OCI-LY3 (cell line): ENCODE data around the gene GIT2.

Experiments
- H2AFZ ChIP-seq: fragments of 200-600, 300-600 bp; shearing (Covaris generic); 2 replicates; pipeline ENCODE4 v1.6.0; 2014; ENCODE audit warnings: antibody characterized with exemption, low read depth, low read length
- H3K27ac ChIP-seq: fragments of 200-600, 300-600 bp; sonication (generic); 2 replicates; pipeline ENCODE4 v1.5.1; 2014; ENCODE audit warnings: mild to moderate bottlenecking, low read length, moderate library complexity, mixed read lengths
- H3K27me3 ChIP-seq: fragments of 200-600, 300-600 bp; sonication (generic); 2 replicates; pipeline ENCODE4 v1.6.1; 2014; ENCODE audit warnings: low read depth, low read length, mixed read lengths
- H3K36me3 ChIP-seq: fragments of 200-600, 300-600 bp; sonication (generic); replicated peaks from 2 replicates; pipeline ENCODE3; 2014; ENCODE audit warnings: low read depth, low read length, mixed read lengths
- H3K4me1 ChIP-seq: fragments of 300-600, 200-600 bp; sonication (generic); 2 replicates; pipeline ENCODE4 v1.6.1; 2014; ENCODE audit warnings: low read length, mixed read lengths
- H3K4me2 ChIP-seq: fragments of 200-600, 300-600 bp; sonication (generic); 2 replicates; pipeline ENCODE4 v1.6.1; 2014; ENCODE audit warnings: low read length, mixed read lengths
- H3K4me3 ChIP-seq: fragments of 300-600, 200-600 bp; sonication (generic); 2 replicates; pipeline ENCODE4 v1.5.1; 2014; ENCODE audit warnings: antibody characterized with exemption, mild to moderate bottlenecking, low read length, moderate library complexity
- H3K79me2 ChIP-seq: fragments of 300-600, 200-600 bp; shearing (Covaris generic); 2 replicates; pipeline ENCODE4 v1.6.1; 2014; ENCODE audit warnings: mild to moderate bottlenecking, low read length, mixed read lengths
- H3K9ac ChIP-seq: fragments of 300-600, 200-600 bp; shearing (Covaris generic); 2 replicates; pipeline ENCODE4 v1.6.0; 2014; ENCODE audit warnings: mild to moderate bottlenecking, low read length, moderate library complexity
- H3K9me3 ChIP-seq: fragments of 200-600, 300-600 bp; shearing (Covaris generic); 2 replicates; pipeline ENCODE4 v1.6.1; 2014; ENCODE audit warnings: low read length, mixed read lengths; ENCODE audit not compliant: insufficient read depth
- H4K20me1 ChIP-seq: fragments of 200-600, 300-600 bp; sonication (generic); 2 replicates; pipeline ENCODE4 v1.6.1; 2016; ENCODE audit warnings: low read length, mixed read lengths; ENCODE audit not compliant: insufficient read depth
- EZH2phosphoT487 ChIP-seq: fragments of 200-600 bp; shearing (Covaris generic); IDR thresholded peaks from 2 replicates; pipeline ENCODE4 v1.6.1; 2018; ENCODE audit warnings: antibody characterized with exemption, mixed run types, low read depth
- TF ChIP-seq, protein P1 (sequence below): fragments of 200-600, 300-600 bp; sonication (generic); IDR thresholded peaks from 2 replicates; pipeline ENCODE4 v1.5.1; 2014; ENCODE audit warnings: antibody characterized with exemption, low read length, low read depth

The GIT2 gene

DNA sequence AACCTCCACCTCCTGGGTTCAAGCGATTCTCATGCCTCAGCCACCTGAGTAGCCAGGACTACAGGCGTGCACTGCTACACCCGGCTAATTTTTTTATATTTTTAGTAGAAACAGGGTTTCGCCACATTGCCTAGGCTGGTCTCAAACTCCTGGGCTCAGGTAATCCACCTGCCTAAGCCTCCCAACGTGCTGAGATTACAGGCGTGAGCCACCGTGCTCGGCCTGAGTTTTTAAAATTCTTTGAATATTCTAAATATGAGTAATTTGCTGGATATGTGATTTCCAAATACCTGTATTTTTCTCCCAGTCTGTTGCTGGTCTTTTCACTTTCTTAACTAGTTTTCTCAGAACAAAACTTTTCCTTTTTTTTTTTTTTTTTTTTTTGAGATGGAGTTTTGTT lies 27.4 kb downstream of the GIT2 start:
- Histone ChIP-seq H3K9ac (no peak overlapping the region; the same call in 1 of the 2 replicates), H4K20me1 (no peaks in the 10 kb centered on the region), H2AFZ (no peak overlapping the region), H3K4me3 (no peak overlapping the region), H3K4me2 (peak overlapping the region; percentile 16; the same call in 1 of the 2 replicates), H3K27ac (peak overlapping the region; percentile 95), H3K79me2 (peaks cover 9% of the 10 kb centered on the region), H3K36me3 (peaks cover 45% of the 10 kb centered on the region), H3K27me3 (no peaks in the 10 kb centered on the region), H3K4me1 (peaks cover 58% of the 10 kb centered on the region), H3K9me3 (no peaks in the 10 kb centered on the region)
- TF ChIP-seq, protein P1, sequence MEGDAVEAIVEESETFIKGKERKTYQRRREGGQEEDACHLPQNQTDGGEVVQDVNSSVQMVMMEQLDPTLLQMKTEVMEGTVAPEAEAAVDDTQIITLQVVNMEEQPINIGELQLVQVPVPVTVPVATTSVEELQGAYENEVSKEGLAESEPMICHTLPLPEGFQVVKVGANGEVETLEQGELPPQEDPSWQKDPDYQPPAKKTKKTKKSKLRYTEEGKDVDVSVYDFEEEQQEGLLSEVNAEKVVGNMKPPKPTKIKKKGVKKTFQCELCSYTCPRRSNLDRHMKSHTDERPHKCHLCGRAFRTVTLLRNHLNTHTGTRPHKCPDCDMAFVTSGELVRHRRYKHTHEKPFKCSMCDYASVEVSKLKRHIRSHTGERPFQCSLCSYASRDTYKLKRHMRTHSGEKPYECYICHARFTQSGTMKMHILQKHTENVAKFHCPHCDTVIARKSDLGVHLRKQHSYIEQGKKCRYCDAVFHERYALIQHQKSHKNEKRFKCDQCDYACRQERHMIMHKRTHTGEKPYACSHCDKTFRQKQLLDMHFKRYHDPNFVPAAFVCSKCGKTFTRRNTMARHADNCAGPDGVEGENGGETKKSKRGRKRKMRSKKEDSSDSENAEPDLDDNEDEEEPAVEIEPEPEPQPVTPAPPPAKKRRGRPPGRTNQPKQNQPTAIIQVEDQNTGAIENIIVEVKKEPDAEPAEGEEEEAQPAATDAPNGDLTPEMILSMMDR: no peak
- no peak for TF ChIP-seq EZH2phosphoT487

DNA sequence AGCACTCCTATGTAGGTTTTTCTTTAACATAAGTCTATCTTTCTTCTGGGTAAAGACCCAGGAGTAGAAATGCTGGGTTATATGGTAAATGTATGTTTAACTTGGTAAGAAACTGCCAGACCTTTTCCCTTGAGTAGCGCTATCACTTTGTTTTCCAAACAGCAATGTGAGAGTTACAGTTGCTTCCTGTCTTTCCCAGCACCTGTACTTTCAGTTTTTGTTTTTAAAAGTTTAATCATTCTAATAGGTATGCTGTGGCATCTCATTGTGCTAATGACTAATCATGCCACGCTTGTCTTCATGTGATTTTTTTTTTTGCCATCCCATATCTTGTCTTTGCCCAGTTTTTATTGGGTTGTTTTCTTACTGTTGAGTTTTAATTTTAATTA lies 28.1 kb downstream of the GIT2 start:
- Histone ChIP-seq H4K20me1 (no peaks in the 10 kb centered on the region), H3K36me3 (peaks cover 52% of the 10 kb centered on the region), H3K4me2 (peak overlapping the region; percentile 73), H3K9ac (peak overlapping the region; percentile 59; the same call in 1 of the 2 replicates), H2AFZ (no peak overlapping the region), H3K27ac (peak overlapping the region; percentile 95), H3K4me3 (peak overlapping the region; percentile 47), H3K27me3 (no peaks in the 10 kb centered on the region), H3K9me3 (no peaks in the 10 kb centered on the region), H3K4me1 (peaks cover 52% of the 10 kb centered on the region), H3K79me2 (peaks cover 9% of the 10 kb centered on the region)
- no peak for TF ChIP-seq EZH2phosphoT487
- TF ChIP-seq, protein P1: no peak

DNA sequence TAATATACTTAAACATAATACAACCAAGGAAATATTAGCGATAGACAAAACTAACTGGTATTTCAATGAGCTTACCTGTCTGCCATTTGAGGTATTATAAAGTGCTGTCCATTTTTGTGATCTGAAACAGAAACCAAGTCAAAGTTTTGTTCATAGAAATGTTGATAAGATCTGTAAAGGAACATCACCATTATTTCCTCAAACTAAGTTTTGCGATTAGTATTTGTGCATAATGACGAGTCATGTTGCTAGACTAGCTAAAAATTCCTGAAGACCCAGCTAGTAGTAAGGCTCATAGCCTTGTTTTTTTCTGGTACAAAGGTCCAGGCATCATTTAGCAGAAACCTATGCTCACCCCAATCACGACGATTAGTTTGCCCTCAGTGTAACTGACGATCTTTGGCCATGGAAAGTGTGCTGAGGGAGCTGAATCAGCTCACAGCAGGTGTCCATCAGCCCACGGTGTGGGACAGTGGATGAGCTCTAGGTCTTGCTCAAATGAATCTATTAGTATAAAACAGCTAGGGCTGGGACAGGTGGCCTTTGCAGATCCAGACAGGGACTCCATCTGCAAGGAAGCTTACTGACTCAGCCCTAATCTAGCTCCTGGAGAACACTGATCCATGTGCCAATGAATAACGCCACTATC lies 28.7 kb downstream of the GIT2 start:
- peaks cover 5% of the 10 kb centered on the region for H3K79me2 ChIP-seq
- TF ChIP-seq, protein P1: no peak
- no peak for TF ChIP-seq EZH2phosphoT487
- no peaks in the 10 kb centered on the region for H4K20me1 ChIP-seq
- peaks cover 47% of the 10 kb centered on the region for H3K4me1 ChIP-seq
- peak overlapping the region; percentile 95 for H3K27ac ChIP-seq
- H3K9me3 ChIP-seq: no peaks in the 10 kb centered on the region
- H2AFZ ChIP-seq: no peak overlapping the region
- no peaks in the 10 kb centered on the region for H3K27me3 ChIP-seq
- peak overlapping the region; percentile 59; the same call in 1 of the 2 replicates for H3K9ac ChIP-seq
- H3K4me3 ChIP-seq: peak overlapping the region; percentile 47
- H3K36me3 ChIP-seq: peaks cover 51% of the 10 kb centered on the region
- peak overlapping the region; percentile 73 for H3K4me2 ChIP-seq

DNA sequence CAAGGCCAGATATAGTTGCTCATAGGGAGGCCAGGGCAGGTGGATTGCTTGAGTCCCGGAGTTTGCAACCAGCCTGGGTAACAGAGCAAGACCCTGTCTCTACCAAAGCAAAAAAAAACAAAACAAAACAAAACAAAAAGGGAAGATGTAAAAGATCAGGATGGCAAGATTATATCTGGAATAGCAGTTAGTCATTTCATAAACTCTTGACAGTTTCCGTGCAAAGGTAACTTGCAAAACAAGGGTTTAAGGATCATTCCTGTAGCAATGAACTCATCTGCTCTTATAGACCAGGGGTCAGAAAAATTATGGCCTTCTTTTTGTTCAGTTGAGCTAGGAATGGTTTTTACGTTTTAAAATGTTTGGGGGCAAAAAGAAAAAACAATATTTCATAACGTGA lies 29.6 kb downstream of the GIT2 start:
- Histone ChIP-seq H3K4me3 (peak overlapping the region; percentile 47; the same call in 1 of the 2 replicates), H3K9ac (peak overlapping the region; percentile 23; the same call in 1 of the 2 replicates), H3K79me2 (peaks cover 4% of the 10 kb centered on the region), H2AFZ (no peak overlapping the region), H3K4me1 (peaks cover 40% of the 10 kb centered on the region), H3K36me3 (peaks cover 49% of the 10 kb centered on the region), H3K4me2 (peak overlapping the region; percentile 73; the same call in 1 of the 2 replicates), H3K9me3 (no peaks in the 10 kb centered on the region), H3K27me3 (no peaks in the 10 kb centered on the region), H4K20me1 (no peaks in the 10 kb centered on the region), H3K27ac (peak overlapping the region; percentile 95)
- TF ChIP-seq, protein P1: no peak
- TF ChIP-seq EZH2phosphoT487: no peak
